Epithelial cell of esophagus (primary cell): ENCODE results near the gene LIPK.

Source experiments
- DNase-seq: peaks from one replicate; pipeline ENCODE4 v3.0.0; 2010; ENCODE audit warnings: low read depth
- H3K4me3 ChIP-seq: 2 replicates; pipeline ENCODE4 v1.5.1; 2011; ENCODE audit warnings: mild to moderate bottlenecking, low read length, control low read depth
- TF ChIP-seq, protein P1 (sequence below): IDR thresholded peaks from 2 replicates; pipeline ENCODE4 v1.5.1; 2011; ENCODE audit warnings: low read depth, mild to moderate bottlenecking, low read length, control low read depth, inconsistent platforms; ENCODE audit not compliant: insufficient read depth; ENCODE audit errors: missing control alignments

LIPK gene

DNA sequence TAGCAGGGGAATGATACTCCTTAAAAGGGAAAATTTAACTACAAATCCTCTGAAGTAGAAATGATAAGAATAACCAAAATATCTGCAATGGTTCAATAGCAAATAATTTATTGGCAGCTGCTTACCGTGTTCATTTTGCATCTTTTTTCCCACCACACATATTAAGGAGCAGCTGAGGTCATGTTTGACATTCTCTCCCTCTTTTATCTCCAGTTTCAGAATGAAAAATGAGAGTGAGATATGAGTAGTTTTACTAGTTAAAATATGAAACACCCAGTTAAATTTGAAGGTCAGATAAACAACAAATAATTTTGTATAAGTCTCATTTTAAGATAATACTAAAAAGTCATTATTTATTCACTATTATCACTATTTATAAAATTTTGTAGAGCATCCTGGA, 56.9 kb downstream of the LIPK start:
- no peak for DNase-seq
- TF ChIP-seq, protein P1, sequence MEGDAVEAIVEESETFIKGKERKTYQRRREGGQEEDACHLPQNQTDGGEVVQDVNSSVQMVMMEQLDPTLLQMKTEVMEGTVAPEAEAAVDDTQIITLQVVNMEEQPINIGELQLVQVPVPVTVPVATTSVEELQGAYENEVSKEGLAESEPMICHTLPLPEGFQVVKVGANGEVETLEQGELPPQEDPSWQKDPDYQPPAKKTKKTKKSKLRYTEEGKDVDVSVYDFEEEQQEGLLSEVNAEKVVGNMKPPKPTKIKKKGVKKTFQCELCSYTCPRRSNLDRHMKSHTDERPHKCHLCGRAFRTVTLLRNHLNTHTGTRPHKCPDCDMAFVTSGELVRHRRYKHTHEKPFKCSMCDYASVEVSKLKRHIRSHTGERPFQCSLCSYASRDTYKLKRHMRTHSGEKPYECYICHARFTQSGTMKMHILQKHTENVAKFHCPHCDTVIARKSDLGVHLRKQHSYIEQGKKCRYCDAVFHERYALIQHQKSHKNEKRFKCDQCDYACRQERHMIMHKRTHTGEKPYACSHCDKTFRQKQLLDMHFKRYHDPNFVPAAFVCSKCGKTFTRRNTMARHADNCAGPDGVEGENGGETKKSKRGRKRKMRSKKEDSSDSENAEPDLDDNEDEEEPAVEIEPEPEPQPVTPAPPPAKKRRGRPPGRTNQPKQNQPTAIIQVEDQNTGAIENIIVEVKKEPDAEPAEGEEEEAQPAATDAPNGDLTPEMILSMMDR, result no peak
- H3K4me3 ChIP-seq, result no peak overlapping the region

GRCh38 chr10:88763441-88763840, 57.4 kb downstream of the LIPK start:
- DNase-seq, result peak; percentile 70
- no peak overlapping the region for H3K4me3 ChIP-seq
- TF ChIP-seq, protein P1, result no peak

DNA sequence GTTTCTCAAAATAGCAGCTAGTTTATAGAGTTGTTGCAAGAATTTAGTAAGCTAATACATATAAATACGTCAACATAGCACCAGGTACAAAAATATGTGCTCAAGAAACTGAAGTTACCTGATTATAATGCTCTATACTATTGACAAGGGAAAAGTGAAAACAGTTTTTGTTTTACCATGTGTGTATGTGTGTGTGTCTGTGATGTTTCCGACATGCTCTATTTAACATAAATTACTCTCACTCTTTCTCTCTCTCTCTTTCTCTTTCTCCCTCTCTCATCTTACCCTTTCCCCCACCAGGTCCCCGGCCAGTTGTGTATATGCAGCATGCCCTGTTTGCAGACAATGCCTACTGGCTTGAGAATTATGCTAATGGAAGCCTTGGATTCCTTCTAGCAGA, 58.1 kb downstream of the LIPK start:
- H3K4me3 ChIP-seq, result no peak overlapping the region
- no peak for DNase-seq
- TF ChIP-seq, protein P1, result no peak

DNA sequence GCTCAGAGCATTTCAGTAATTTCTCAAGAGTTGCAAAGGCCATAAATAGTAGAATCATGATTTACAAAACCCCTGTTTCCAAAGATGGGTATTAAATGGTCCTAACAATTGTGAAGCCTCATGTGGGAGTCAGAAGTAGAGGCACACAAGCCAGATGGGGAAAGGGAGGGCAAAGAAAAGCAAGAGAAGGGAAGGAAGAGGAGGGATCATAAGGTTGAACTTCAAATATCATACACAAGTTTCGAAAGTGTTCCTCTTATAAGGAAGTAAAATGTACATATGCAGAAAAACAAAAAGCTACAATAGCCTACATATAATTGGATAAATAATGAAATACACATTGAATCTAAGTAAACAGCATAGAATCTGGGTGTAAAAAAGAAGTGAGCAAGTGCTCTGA, 59.8 kb downstream of the LIPK start:
- TF ChIP-seq, protein P1, result no peak
- DNase-seq, result no peak
- H3K4me3 ChIP-seq, result no peak overlapping the region

- TF ChIP-seq, protein P1, result no peak
- H3K4me3 ChIP-seq, result no peak overlapping the region
- DNase-seq, result no peak
These were observed 63.3 kb downstream of the LIPK start for GRCh38 chr10:88769384-88769783.

GRCh38 chr10:88781206-88781605, 75.2 kb downstream of the LIPK start:
- TF ChIP-seq, protein P1, result no peak
- no peak overlapping the region for H3K4me3 ChIP-seq
- peak; percentile 76 for DNase-seq

DNA sequence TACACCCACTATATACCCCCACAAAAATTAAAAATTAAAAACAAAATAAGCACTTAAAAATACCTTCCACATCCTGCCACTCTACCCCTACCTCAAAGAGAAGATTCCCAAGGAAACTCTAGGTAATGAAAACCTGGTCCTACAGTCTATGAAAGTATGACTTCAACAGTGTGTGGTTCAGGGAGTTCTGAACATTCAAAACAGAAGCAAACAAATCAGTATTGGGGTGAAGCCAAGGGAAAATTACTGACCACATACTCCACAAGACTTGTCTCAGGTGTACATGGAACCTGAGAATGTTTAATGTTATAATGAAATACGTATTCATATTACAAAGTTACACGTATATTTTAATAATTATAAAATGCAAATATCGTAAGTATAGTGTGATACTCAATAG, 76.2 kb downstream of the LIPK start:
- no peak for DNase-seq
- TF ChIP-seq, protein P1, result no peak
- H3K4me3 ChIP-seq, result no peak overlapping the region
